ENCODE results near the gene MAB21L4. TPM values are rescaled to one million over a fixed set of nuclear protein-coding genes. Genes with fewer than 3 reads are reported as not detected.
A peak's percentile ranks its signal among the peaks of the same experiment; 100 is the strongest.

Gene MAB21L4
- total RNA-seq, 4 donors from 2014 or later = not detected

GRCh38 chr2:240918258-240919091 lies 22.5 kb upstream of the MAB21L4 start:
- Histone ChIP-seq H3K9me3 (no peaks in the 10 kb centered on the region), H3K36me3 (no peaks in the 10 kb centered on the region), H3K4me3 (no peak overlapping the region), H3K27ac (no peak overlapping the region), H3K4me1 (peaks cover 3 to 6% of the 10 kb centered on the region in 2 donors), H3K27me3 (peaks cover 5 to 13% (median 8%) of the 10 kb centered on the region in 3 donors)
- intact Hi-C loops (cut with DNase I; ENCODE audit: low total_unique reads) = loop anchor here (10.0 kb wide), 1 partner anchor 186 kb away; the partner anchor contains the start of gene MTERF4
- no peak for ATAC-seq
- peak in 1 of 2 donors; percentile 5 for DNase-seq
- no peak for TF ChIP-seq CTCF (IDR thresholded peaks at IDR 0.05 in 4 of 5, conservative IDR thresholded peaks at IDR 0.05 in 1 of 5)
- no peak for TF ChIP-seq POLR2A (IDR thresholded peaks at IDR 0.05)
- in situ Hi-C loops (cut with MboI; ENCODE audit: low sequenced_read_pairs in 4 of 4) = no loop called here

- no peaks in the 10 kb centered on the region for H3K9me3 ChIP-seq
- H3K27ac ChIP-seq = no peak overlapping the region
- no peak overlapping the region for H3K4me3 ChIP-seq
- no peak for ATAC-seq
- peaks cover 3 to 6% of the 10 kb centered on the region in 2 donors for H3K4me1 ChIP-seq
- intact Hi-C loops (cut with DNase I; ENCODE audit: low total_unique reads) = loop anchor here (10.0 kb wide), 1 partner anchor 187 kb away; the partner anchor contains the start of gene MTERF4
- in situ Hi-C loops (cut with MboI; ENCODE audit: low sequenced_read_pairs in 4 of 4) = no loop called here
- H3K36me3 ChIP-seq = no peaks in the 10 kb centered on the region
- TF ChIP-seq CTCF (IDR thresholded peaks at IDR 0.05 in 4 of 5, conservative IDR thresholded peaks at IDR 0.05 in 1 of 5) (no peak), POLR2A (IDR thresholded peaks at IDR 0.05) (no peak)
- H3K27me3 ChIP-seq = peaks cover 5 to 13% (median 8%) of the 10 kb centered on the region in 3 donors
- DNase-seq = peak in 1 of 2 donors; percentile 8
These were observed 21.8 kb upstream of the MAB21L4 start for GRCh38 chr2:240917684-240918257.

GRCh38 chr2:240917009-240917683 lies 21.2 kb upstream of the MAB21L4 start:
- ATAC-seq = no peak
- Histone ChIP-seq H3K27me3 (peaks cover 5 to 13% (median 8%) of the 10 kb centered on the region in 3 donors), H3K36me3 (no peaks in the 10 kb centered on the region), H3K9me3 (no peaks in the 10 kb centered on the region), H3K4me3 (no peak overlapping the region), H3K4me1 (peaks cover 3 to 6% of the 10 kb centered on the region in 2 donors), H3K27ac (no peak overlapping the region)
- DNase-seq = peak in 1 of 2 donors; percentile 6
- in situ Hi-C loops (cut with MboI; ENCODE audit: low sequenced_read_pairs in 4 of 4) = no loop called here
- no peak for TF ChIP-seq POLR2A (IDR thresholded peaks at IDR 0.05)
- no peak for TF ChIP-seq CTCF (IDR thresholded peaks at IDR 0.05 in 4 of 5, conservative IDR thresholded peaks at IDR 0.05 in 1 of 5)
- intact Hi-C loops (cut with DNase I; ENCODE audit: low total_unique reads) = loop anchor here (10.0 kb wide), 1 partner anchor 188 kb away; the partner anchor contains the start of gene MTERF4

GRCh38 chr2:240916571-240917008 lies 20.6 kb upstream of the MAB21L4 start:
- Histone ChIP-seq H3K27me3 (peaks cover 5 to 13% (median 8%) of the 10 kb centered on the region in 3 donors), H3K36me3 (no peaks in the 10 kb centered on the region), H3K4me1 (peaks cover 3 to 6% of the 10 kb centered on the region in 2 donors), H3K27ac (no peak overlapping the region), H3K4me3 (no peak overlapping the region), H3K9me3 (no peaks in the 10 kb centered on the region)
- peak in 1 of 2 donors; percentile 34 for ATAC-seq
- no peak for TF ChIP-seq CTCF (IDR thresholded peaks at IDR 0.05 in 4 of 5, conservative IDR thresholded peaks at IDR 0.05 in 1 of 5)
- TF ChIP-seq POLR2A (IDR thresholded peaks at IDR 0.05) = no peak
- intact Hi-C loops (cut with DNase I; ENCODE audit: low total_unique reads) (loop anchor here (10.0 kb wide), 1 partner anchor 188 kb away; the partner anchor contains the start of gene MTERF4), in situ Hi-C loops (cut with MboI; ENCODE audit: low sequenced_read_pairs in 4 of 4) (no loop called here)
- peak in 1 of 2 donors; percentile 39 for DNase-seq

Data from gastrocnemius medialis (tissue), 4 donors.